Neural cell (in vitro differentiated cells): ENCODE results near the gene RCL1. TPM values are rescaled to one million over a fixed set of nuclear protein-coding genes. Genes with fewer than 3 reads are reported as not detected.

Experiments
- H2AFZ ChIP-seq: fragments of 200-600, 300-800 bp; sonication (generic), shearing (Covaris generic); 2 replicates; pipeline ENCODE4 v1.6.0; 2014; ENCODE audit warnings: low read depth, mild to moderate bottlenecking, antibody characterized with exemption, low read length, moderate library complexity
- H3F3A ChIP-seq: fragments of 200-600 bp; shearing (Covaris generic); 2 replicates; pipeline ENCODE4 v1.6.1; 2016; ENCODE audit warnings: mild to moderate bottlenecking, moderate library complexity, mixed read lengths, antibody characterized with exemption, low read length; ENCODE audit not compliant: insufficient read depth, poor library complexity, severe bottlenecking
- H3K27ac ChIP-seq: fragments of 200-600, 300-800 bp; sonication (generic), shearing (Covaris generic); 2 replicates; pipeline ENCODE4 v1.5.1; 2014; ENCODE audit warnings: mild to moderate bottlenecking, low read length, moderate library complexity
- H3K27me3 ChIP-seq: fragments of 300-800, 200-600 bp; sonication (generic), shearing (Covaris generic); 2 replicates; pipeline ENCODE4 v1.6.0; 2014; ENCODE audit warnings: mild to moderate bottlenecking, low read depth, low read length, moderate library complexity; ENCODE audit not compliant: insufficient read depth
- H3K36me3 ChIP-seq: fragments of 300-800, 200-600 bp; sonication (generic), shearing (Covaris generic); 2 replicates; pipeline ENCODE4 v1.5.1; 2014; ENCODE audit warnings: mild to moderate bottlenecking, antibody characterized with exemption, low read length, moderate library complexity; ENCODE audit not compliant: insufficient read depth
- H3K4me2 ChIP-seq: fragments of 300-800, 200-600 bp; sonication (generic), shearing (Covaris generic); 2 replicates; pipeline ENCODE4 v1.6.0; 2014; ENCODE audit warnings: mild to moderate bottlenecking, low read length
- H3K4me3 ChIP-seq: fragments of 300-800, 200-600 bp; sonication (generic), shearing (Covaris generic); 2 replicates; pipeline ENCODE4 v1.5.1; 2014; ENCODE audit warnings: mild to moderate bottlenecking, low read length, moderate library complexity
- H3K79me2 ChIP-seq: fragments of 200-600 bp; shearing (Covaris generic); replicated peaks from 2 replicates; pipeline ENCODE4 v1.6.0; 2014; ENCODE audit warnings: mild to moderate bottlenecking, low read length, moderate library complexity; ENCODE audit not compliant: insufficient read depth
- H3K9ac ChIP-seq: fragments of 300-800, 200-600 bp; sonication (generic), shearing (Covaris generic); 2 replicates; pipeline ENCODE4 v1.6.1; 2016; ENCODE audit warnings: mild to moderate bottlenecking, low read length, mixed read lengths
- H3K9me2 ChIP-seq: fragments of 200-600 bp; shearing (Covaris generic); 2 replicates; pipeline ENCODE4 v1.6.1; 2016; ENCODE audit warnings: mild to moderate bottlenecking, low read length, mixed read lengths; ENCODE audit not compliant: insufficient read depth
- H3K9me3 ChIP-seq: fragments of 200-600, 300-800 bp; sonication (generic), shearing (Covaris generic); 2 replicates; pipeline ENCODE4 v1.6.1; 2016; ENCODE audit warnings: mild to moderate bottlenecking, mixed run types, low read length, moderate library complexity, mixed read lengths
- H4K20me1 ChIP-seq: fragments of 200-600 bp; shearing (Covaris generic); 2 replicates; pipeline ENCODE4 v1.6.1; 2016; ENCODE audit warnings: mild to moderate bottlenecking, mixed run types; ENCODE audit not compliant: insufficient read depth
- CTCF ChIP-seq: fragments of 450-650 bp; IDR thresholded peaks from 2 replicates; pipeline ENCODE4 v1.5.1; 2014; ENCODE audit warnings: antibody characterized with exemption, mild to moderate bottlenecking, moderate library complexity; ENCODE audit not compliant: poor library complexity, severe bottlenecking
- EP300 ChIP-seq: fragments of 450-650 bp; conservative IDR thresholded peaks from 2 replicates; pipeline ENCODE4 v1.6.1; 2014; ENCODE audit warnings: antibody characterized with exemption, mild to moderate bottlenecking, moderate library complexity; ENCODE audit not compliant: poor library complexity, severe bottlenecking
- EZH2 ChIP-seq: fragments of 200-600, 300-800 bp; shearing (Covaris generic), sonication (generic); IDR thresholded peaks from 2 replicates; pipeline ENCODE4 v1.6.1; 2014; ENCODE audit warnings: antibody characterized with exemption, low read length, borderline replicate concordance, mild to moderate bottlenecking; ENCODE audit not compliant: insufficient read depth, poor library complexity, severe bottlenecking
- POLR2AphosphoS5 ChIP-seq: IDR thresholded peaks from 2 replicates; pipeline ENCODE4 v1.6.1; 2012
- RAD21 ChIP-seq: fragments of 450-650 bp; conservative IDR thresholded peaks from 2 replicates; pipeline ENCODE4 v1.6.1; 2014; ENCODE audit warnings: antibody characterized with exemption, mild to moderate bottlenecking, moderate library complexity
- REST ChIP-seq: IDR thresholded peaks from 2 replicates; pipeline ENCODE4 v1.6.1; 2012; ENCODE audit warnings: borderline replicate concordance
- SMC3 ChIP-seq: fragments of 450-650 bp; conservative IDR thresholded peaks from 2 replicates; pipeline ENCODE4 v1.6.1; 2014; ENCODE audit warnings: antibody characterized with exemption, mild to moderate bottlenecking, moderate library complexity; ENCODE audit not compliant: poor library complexity
- TAF1 ChIP-seq: IDR thresholded peaks from 2 replicates; pipeline ENCODE4 v1.6.1; 2012; ENCODE audit warnings: low read depth
- polyA plus RNA-seq: library from polyadenylated mRNA; depleted of rRNA; stranded (reverse); fragments of >200 nt; gene quantifications from 2 replicates; pipeline ENCODE4 v1.2.3, GENCODE V29; 2014

RCL1 gene
- polyA plus RNA-seq, 1 donor from 2014 or later: 4.2 TPM

GRCh38 chr9:4769321-4770080 is 23.2 kb upstream of the RCL1 start:
- H3K27ac ChIP-seq: no peak overlapping the region
- H4K20me1 ChIP-seq: no peaks in the 10 kb centered on the region
- H3K4me3 ChIP-seq: no peak overlapping the region
- no peaks in the 10 kb centered on the region for H3K27me3 ChIP-seq
- no peaks in the 10 kb centered on the region for H3F3A ChIP-seq
- no peaks in the 10 kb centered on the region for H3K36me3 ChIP-seq
- no peak for TF ChIP-seq SMC3
- TF ChIP-seq CTCF: no peak
- no peak for TF ChIP-seq EZH2
- no peak for TF ChIP-seq POLR2AphosphoS5
- no peak for TF ChIP-seq EP300
- TF ChIP-seq RAD21: no peak
- TF ChIP-seq TAF1: no peak
- TF ChIP-seq REST: no peak
- H3K9me2 ChIP-seq: no peaks in the 10 kb centered on the region
- no peaks in the 10 kb centered on the region for H3K79me2 ChIP-seq
- H3K9ac ChIP-seq: no peak overlapping the region
- no peaks in the 10 kb centered on the region for H3K9me3 ChIP-seq
- H3K4me2 ChIP-seq: no peak overlapping the region
- no peak overlapping the region for H2AFZ ChIP-seq

GRCh38 chr9:4771788-4772187 is 21.0 kb upstream of the RCL1 start:
- no peaks in the 10 kb centered on the region for H3K27me3 ChIP-seq
- H3K9me2 ChIP-seq: no peaks in the 10 kb centered on the region
- H2AFZ ChIP-seq: no peak overlapping the region
- H3K9me3 ChIP-seq: no peaks in the 10 kb centered on the region
- no peak overlapping the region for H3K4me3 ChIP-seq
- no peaks in the 10 kb centered on the region for H3F3A ChIP-seq
- no peaks in the 10 kb centered on the region for H3K36me3 ChIP-seq
- no peaks in the 10 kb centered on the region for H4K20me1 ChIP-seq
- TF ChIP-seq SMC3 (no peak), POLR2AphosphoS5 (no peak), REST (no peak), CTCF (no peak), RAD21 (no peak)
- H3K79me2 ChIP-seq: no peaks in the 10 kb centered on the region
- no peak overlapping the region for H3K27ac ChIP-seq
- no peak overlapping the region for H3K9ac ChIP-seq
- no peak overlapping the region for H3K4me2 ChIP-seq
